K562 (cell line): ENCODE measurements around the gene LTA4H. TPM values are rescaled to one million over a fixed set of nuclear protein-coding genes. Genes with fewer than 3 reads are reported as not detected.

Source experiments
- ATAC-seq: fragments of 200-7000 bp; cut with Tn5 transposase; 3 replicates; pipeline ENCODE4 v1.9.1; 2020; ENCODE audit warnings: moderate library complexity
- BruUV-seq: library from RNA; stranded (reverse); fragments of 400-500 nt; replicated peaks from 2 replicates; lab custom pipeline; 2021; lab: Mats Ljungman, UMichigan
- CTCF ChIA-PET: fragments of 300-600 bp; formaldehyde crosslinking; extraction: SDS; loops from one replicate; lab custom pipeline; 2021; ENCODE audit warnings: low intra/inter-chr PET ratio; lab: Yijun Ruan, JAX
- POLR2A ChIA-PET: fragments of 300-600, 350-650 bp; sonication (Branson Sonifier 250); formaldehyde crosslinking; extraction: SDS; loops from one replicate; lab custom pipeline; 2021; ENCODE audit warnings: antibody characterized with exemption, inconsistent platforms; lab: Yijun Ruan, JAX
- DNase-seq, 4 experiments: peaks; one replicate each; pipeline versions ENCODE4 v3.0.0 to v3.0.0-alpha.2; 2011 to 2018; ENCODE audit warnings: low spot score in 3 of 4, mixed read lengths in 3 of 4; ENCODE audit errors: extremely low read depth in 1 of 4
- FAIRE-seq: peaks from 2 replicates; lab custom pipeline; 2011; peaks lifted over from hg19 to GRCh38; lab: Jason Lieb, UNC
- H2AFZ ChIP-seq: 2 replicates; pipeline ENCODE4 v1.6.0; 2011; ENCODE audit warnings: low read depth, low read length, control low read depth, inconsistent platforms
- H3K27ac ChIP-seq: fragments of 200-600 bp; 3 replicates; pipeline ENCODE4 v1.8.0; 2011; ENCODE audit warnings: low read depth, mild to moderate bottlenecking, control low read depth, inconsistent platforms, low read length, moderate library complexity, mixed read lengths; ENCODE audit errors: extremely low read depth
- H3K27me3 ChIP-seq, 2 experiments: fragments of 300-600 bp in 1 of 2; 2 replicates in 1 of 2; 3 replicates in 1 of 2; pipeline versions ENCODE4 v1.6.0 to v1.8.0; 2011; ENCODE audit warnings: inconsistent platforms in 2 of 2, low read length in 2 of 2, mild to moderate bottlenecking in 1 of 2, mixed read lengths in 1 of 2, moderate library complexity in 1 of 2; ENCODE audit not compliant: control insufficient read depth in 2 of 2, insufficient read depth in 2 of 2
- H3K36me3 ChIP-seq: fragments of 300-600 bp; 3 replicates; pipeline ENCODE4 v1.8.0; 2011; ENCODE audit warnings: mild to moderate bottlenecking, low read length, inconsistent platforms; ENCODE audit not compliant: control insufficient read depth, insufficient read depth
- H3K4me1 ChIP-seq, 2 experiments: fragments of 200-600 bp in 1 of 2; replicated peaks in 1 of 2; 2 replicates in 1 of 2; 3 replicates in 1 of 2; pipeline versions ENCODE4 v1.5.1 to v1.8.0; 2011; ENCODE audit warnings: inconsistent platforms in 2 of 2, low read length in 2 of 2, mild to moderate bottlenecking in 1 of 2, mixed read lengths in 1 of 2, moderate library complexity in 1 of 2; ENCODE audit not compliant: control insufficient read depth in 2 of 2, insufficient read depth in 2 of 2
- H3K4me2 ChIP-seq: 2 replicates; pipeline ENCODE4 v1.6.1; 2011; ENCODE audit warnings: low read length, control low read depth, inconsistent platforms, mixed read lengths; ENCODE audit not compliant: insufficient read depth
- H3K4me3 ChIP-seq: fragments of 200-600 bp; sonication (generic), shearing (Covaris generic); 2 replicates; pipeline ENCODE4 v1.5.1; 2016; ENCODE audit warnings: control low read depth, inconsistent platforms
- H3K79me2 ChIP-seq: fragments of 200-600 bp; 3 replicates; pipeline ENCODE4 v1.8.0; 2011; ENCODE audit warnings: low read length, inconsistent platforms; ENCODE audit not compliant: control insufficient read depth, insufficient read depth
- H3K9ac ChIP-seq, 2 experiments: 2 replicates each; pipeline versions ENCODE4 v1.6.0 to v1.6.1; 2011; ENCODE audit warnings: low read depth in 2 of 2, low read length in 2 of 2, control low read depth in 1 of 2, inconsistent platforms in 1 of 2, mild to moderate bottlenecking in 1 of 2, mixed read lengths in 1 of 2; ENCODE audit not compliant: insufficient read depth in 1 of 2
- H3K9me1 ChIP-seq: one replicate; pipeline ENCODE4 v1.6.0; 2011; ENCODE audit warnings: inconsistent platforms, mild to moderate bottlenecking, low read length, moderate library complexity; ENCODE audit not compliant: control insufficient read depth, insufficient read depth
- H3K9me3 ChIP-seq: replicated peaks from 2 replicates; pipeline ENCODE4 v1.5.1; 2011; ENCODE audit warnings: low read depth, low read length, inconsistent platforms; ENCODE audit not compliant: control insufficient read depth, insufficient read depth
- H4K20me1 ChIP-seq: replicated peaks from 2 replicates; pipeline ENCODE4 v1.6.1; 2011; ENCODE audit warnings: low read length, inconsistent platforms, mixed read lengths; ENCODE audit not compliant: control insufficient read depth, insufficient read depth
- BRF1 ChIP-seq: IDR thresholded peaks from 3 replicates; pipeline ENCODE4 v1.6.1; 2011; ENCODE audit warnings: borderline replicate concordance, mild to moderate bottlenecking; ENCODE audit not compliant: insufficient read length; ENCODE audit errors: extremely low read depth
- GATAD2A ChIP-seq: fragments of 450-650 bp; IDR thresholded peaks from 2 replicates; pipeline ENCODE4 v1.6.1; 2017
- MBD2 ChIP-seq: sonication (generic); IDR thresholded peaks from 2 replicates; pipeline ENCODE4 v1.6.1; 2016; ENCODE audit warnings: low read depth, borderline replicate concordance
- PATZ1 ChIP-seq: fragments of 250-450 bp; sonication (Bioruptor Pico); IDR thresholded peaks from 2 replicates; pipeline ENCODE4 v1.5.0; 2020; ENCODE audit warnings: mild to moderate bottlenecking, borderline replicate concordance
- SIN3A ChIP-seq, 2 experiments: fragments of 150-350 bp in 1 of 2; IDR thresholded peaks; 2 replicates each; pipeline ENCODE4 v1.6.1; 2011 to 2016; ENCODE audit warnings: borderline replicate concordance in 2 of 2, low read depth in 2 of 2, low read length in 2 of 2, mild to moderate bottlenecking in 2 of 2, moderate library complexity in 2 of 2; ENCODE audit not compliant: control insufficient read depth in 1 of 2
- SRF ChIP-seq, 2 experiments: fragments of 250-450, 450-650 bp in 1 of 2; sonication (Bioruptor Pico) in 1 of 2; sonication (generic) in 1 of 2; formaldehyde crosslinking; IDR thresholded peaks; 2 replicates each; pipeline versions ENCODE4 v1.5.0 to v1.5.1; 2020 to 2022; ENCODE audit warnings: mild to moderate bottlenecking in 1 of 2, missing genetic modification reagents in 1 of 2
- TAF7 ChIP-seq: fragments of 450-650 bp; IDR thresholded peaks from 2 replicates; pipeline ENCODE4 v1.6.1; 2016; ENCODE audit warnings: missing genetic modification characterization, missing compliant biosample characterization
- TEAD4 ChIP-seq, 2 experiments: sonication (generic) in 1 of 2; formaldehyde crosslinking in 1 of 2; IDR thresholded peaks; 2 replicates each; pipeline versions ENCODE4 v1.6.1 to v1.8.0; 2012 to 2022; ENCODE audit warnings: borderline replicate concordance in 1 of 2, inconsistent platforms in 1 of 2, low read length in 1 of 2, mild to moderate bottlenecking in 1 of 2, missing genetic modification reagents in 1 of 2
- WGBS: fragments of 100-300 bp; shearing (Covaris generic); methylation state at CpG from one replicate; pipeline ENCODE4 v1.1.6; 2016; ENCODE audit warnings: low coverage, mixed read lengths; ENCODE audit not compliant: insufficient coverage; ENCODE audit errors: missing lambda C conversion rate; 5-methylcytosine and 5-hydroxymethylcytosine counted together
- in situ Hi-C: fragments of 300-500 bp; cut with MboI; formaldehyde crosslinking; loops from 4 replicates; pipeline ENCODE4 v1.15.0; 2018; ENCODE audit warnings: inconsistent platforms, mixed read lengths
- intact Hi-C: fragments of 100-400 bp; cut with micrococcal nuclease; formaldehyde crosslinking; loops from 2 replicates; pipeline ENCODE4 v1.14.2; 2022
- polyA plus RNA-seq, 8 experiments: library from polyadenylated mRNA; depleted of rRNA in 4 of 8; stranded (reverse) in 5 of 8; unstranded in 3 of 8; fragments of >200 nt; fragmentation: Nextera tagmentation in 2 of 8; fragmentation: Illumina TruSeq in 1 of 8; extraction: Ambion mirVana in 2 of 8; extraction: Trizol in 1 of 8; gene quantifications; 2 replicates each; pipeline versions ENCODE4 v1.2.1 to v1.2.3, GENCODE V29; 2011 to 2014; ENCODE audit warnings: inconsistent platforms in 1 of 8, missing spikeins in 1 of 8
- total RNA-seq, 7 experiments: library from RNA; depleted of rRNA in 6 of 7; stranded (reverse); fragments of >200 nt in 6 of 7; fragmentation: Illumina TruSeq in 2 of 7; extraction: Trizol in 2 of 7; gene quantifications; 2 replicates each; pipeline versions ENCODE4 v1.2.1 to v1.2.3, GENCODE V29; 2011 to 2021; ENCODE audit warnings: low replicate concordance in 1 of 7

Gene LTA4H
- total and polyA plus RNA-seq, 9 of the 15 experiments (the other 6 are each of a cell fraction or from before 2014, with no cell fraction given), result 25.2 to 58.1 (median 40.5) TPM

GRCh38 chr12:96029826-96030225 lies 5.6 kb downstream of the LTA4H start:
- POLR2A ChIA-PET, result no interaction called here
- Histone ChIP-seq H2AFZ (no peak overlapping the region), H3K4me1 (peaks cover 3% of the 10 kb centered on the region in 2 experiments; a peak in 4 of 5 replicates), H3K4me3 (no peak overlapping the region), H3K9ac (no peak overlapping the region), H3K27ac (no peak overlapping the region), H3K9me1 (no peaks in the 10 kb centered on the region), H3K36me3 (no peaks in the 10 kb centered on the region), H3K27me3 (no peaks in the 10 kb centered on the region), H3K79me2 (peaks cover 4% of the 10 kb centered on the region; the same call in 1 of the 3 replicates), H3K4me2 (no peak overlapping the region), H3K9me3 (no peaks in the 10 kb centered on the region), H4K20me1 (no peaks in the 10 kb centered on the region)
- no TSS peak for BruUV-seq
- CTCF ChIA-PET, result no interaction called here
- intact Hi-C loops (no loop called here), in situ Hi-C loops (no loop called here)
- 52% methylated on average over 2 of the region's 2 CpGs for WGBS
- DNase-seq, result no peak
- no peak for ATAC-seq
- FAIRE-seq, result no peak
- no peak for TF ChIP-seq BRF1
- no peak for TF ChIP-seq TEAD4 (IDR thresholded peaks at IDR 0.05; ENCODE audit: low read length)
- no peak for TF ChIP-seq TEAD4 (CRISPR knock-in tag; IDR thresholded peaks at IDR 0.05; ENCODE audit: borderline replicate concordance)
- TF ChIP-seq, all 486 proteins: peak for 0

- Histone ChIP-seq H3K4me2 (no peak overlapping the region), H4K20me1 (no peaks in the 10 kb centered on the region), H3K4me1 (no peaks in the 10 kb centered on the region; a peak in 1 of 5 replicates), H3K9me1 (no peaks in the 10 kb centered on the region), H2AFZ (no peak overlapping the region), H3K79me2 (no peaks in the 10 kb centered on the region), H3K4me3 (no peak overlapping the region), H3K36me3 (no peaks in the 10 kb centered on the region), H3K9ac (no peak overlapping the region), H3K27ac (no peak overlapping the region), H3K9me3 (no peaks in the 10 kb centered on the region), H3K27me3 (no peaks in the 10 kb centered on the region)
- FAIRE-seq, result no peak
- no peak for ATAC-seq
- CTCF ChIA-PET, result no interaction called here
- WGBS, result 32% methylated on average over 1 of the region's 1 CpG
- POLR2A ChIA-PET, result no interaction called here
- intact Hi-C loops (no loop called here), in situ Hi-C loops (no loop called here)
- no peak for DNase-seq
- BruUV-seq, result no TSS peak
- TF ChIP-seq SRF (CRISPR knock-in tag; IDR thresholded peaks at IDR 0.05) (no peak), TAF7 (tag) (no peak), MBD2 (no peak), GATAD2A (no peak), PATZ1 (no peak), SIN3A (IDR thresholded peaks at IDR 0.05; ENCODE audit: borderline replicate concordance in 2 of 2, control insufficient read depth in 1 of 2, low read depth in 2 of 2, low read length in 2 of 2) (no peak)
Observed at GRCh38 chr12:96028538-96028937, 6.8 kb downstream of the LTA4H start.
